VCaP (cell line): Measurements from ENCODE around the gene SART3.

Source experiments
- H3K27ac ChIP-seq: fragments of 450-650 bp; 2 replicates; pipeline ENCODE4 v1.5.1; 2017
- TF ChIP-seq, protein P1 (sequence below): fragments of 450-650 bp; conservative IDR thresholded peaks from 2 replicates; pipeline ENCODE4 v1.5.1; 2017; ENCODE audit warnings: mild to moderate bottlenecking, moderate library complexity

SART3 gene

DNA sequence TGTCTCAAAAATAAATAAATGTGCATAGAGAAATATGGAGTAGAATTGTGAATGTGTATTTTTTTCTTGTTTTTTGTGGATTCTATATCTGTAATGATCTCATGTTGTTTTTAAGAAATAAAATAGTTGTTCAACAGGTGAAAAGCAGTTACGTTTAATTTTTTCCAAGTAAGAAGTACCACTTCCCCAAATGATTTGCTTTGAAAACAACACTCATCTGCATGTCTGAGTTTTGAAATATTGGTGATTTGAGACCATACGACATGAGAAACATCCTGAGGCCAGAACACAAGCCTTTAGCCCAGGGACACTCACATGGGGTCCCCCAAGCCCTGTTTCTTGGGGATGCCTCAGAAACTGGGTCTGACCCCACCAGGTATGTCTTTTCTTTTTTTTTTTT lies 50.1 kb downstream of the SART3 start:
- H3K27ac ChIP-seq = no peak overlapping the region
- TF ChIP-seq, protein P1, sequence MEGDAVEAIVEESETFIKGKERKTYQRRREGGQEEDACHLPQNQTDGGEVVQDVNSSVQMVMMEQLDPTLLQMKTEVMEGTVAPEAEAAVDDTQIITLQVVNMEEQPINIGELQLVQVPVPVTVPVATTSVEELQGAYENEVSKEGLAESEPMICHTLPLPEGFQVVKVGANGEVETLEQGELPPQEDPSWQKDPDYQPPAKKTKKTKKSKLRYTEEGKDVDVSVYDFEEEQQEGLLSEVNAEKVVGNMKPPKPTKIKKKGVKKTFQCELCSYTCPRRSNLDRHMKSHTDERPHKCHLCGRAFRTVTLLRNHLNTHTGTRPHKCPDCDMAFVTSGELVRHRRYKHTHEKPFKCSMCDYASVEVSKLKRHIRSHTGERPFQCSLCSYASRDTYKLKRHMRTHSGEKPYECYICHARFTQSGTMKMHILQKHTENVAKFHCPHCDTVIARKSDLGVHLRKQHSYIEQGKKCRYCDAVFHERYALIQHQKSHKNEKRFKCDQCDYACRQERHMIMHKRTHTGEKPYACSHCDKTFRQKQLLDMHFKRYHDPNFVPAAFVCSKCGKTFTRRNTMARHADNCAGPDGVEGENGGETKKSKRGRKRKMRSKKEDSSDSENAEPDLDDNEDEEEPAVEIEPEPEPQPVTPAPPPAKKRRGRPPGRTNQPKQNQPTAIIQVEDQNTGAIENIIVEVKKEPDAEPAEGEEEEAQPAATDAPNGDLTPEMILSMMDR = no peak

- TF ChIP-seq, protein P1 = no peak
- H3K27ac ChIP-seq = no peak overlapping the region
Observed at GRCh38 chr12:108509806-108510205, 51.2 kb downstream of the SART3 start.

GRCh38 chr12:108507971-108508642 lies 52.9 kb downstream of the SART3 start:
- no peak overlapping the region for H3K27ac ChIP-seq
- TF ChIP-seq, protein P1 = no peak

- TF ChIP-seq, protein P1 = no peak
- H3K27ac ChIP-seq = no peak overlapping the region
Observed at GRCh38 chr12:108505129-108505528, 55.8 kb downstream of the SART3 start.

DNA sequence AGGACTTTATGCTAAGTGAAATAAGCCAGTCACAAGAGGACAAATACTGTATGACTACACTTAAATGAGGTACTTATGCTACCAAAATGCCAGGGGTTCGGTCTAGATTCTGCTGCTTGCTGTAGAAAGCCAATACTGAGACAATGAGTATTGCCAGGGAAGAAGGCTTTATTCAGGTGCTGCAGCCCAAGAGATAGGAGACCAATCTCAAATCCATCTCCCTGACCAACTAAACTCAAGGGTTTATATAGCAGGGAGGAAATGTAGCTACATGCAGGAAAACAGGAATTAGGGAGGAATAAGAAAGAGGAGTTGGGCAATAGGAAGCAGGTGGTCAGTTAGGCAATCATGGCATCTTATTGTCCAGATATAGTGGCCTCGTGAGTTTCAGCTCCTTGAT lies 58.1 kb downstream of the SART3 start:
- TF ChIP-seq, protein P1 = no peak

GRCh38 chr12:108498136-108498535 lies 62.8 kb downstream of the SART3 start:
- TF ChIP-seq, protein P1 = no peak
- no peak overlapping the region for H3K27ac ChIP-seq

More for the DNA sequence above, 58.1 kb downstream of the SART3 start:
- no peak overlapping the region for H3K27ac ChIP-seq

GRCh38 chr12:108495823-108496579 lies 65.0 kb downstream of the SART3 start:
- no peak overlapping the region for H3K27ac ChIP-seq
- TF ChIP-seq, protein P1 = no peak
